GM08714 (cell line): Measurements from ENCODE around the gene WNT5A.

Source experiments
- H3K4me3 ChIP-seq: fragments of 200-500 bp; sonication (Bioruptor generic); 2 replicates; pipeline ENCODE4 v1.5.1; 2014; ENCODE audit warnings: mild to moderate bottlenecking, low read length, inconsistent platforms
- ZNF274 ChIP-seq: IDR thresholded peaks from 2 replicates; pipeline ENCODE4 v1.6.1; 2012; ENCODE audit warnings: mild to moderate bottlenecking, low read depth, low read length

The WNT5A gene

DNA sequence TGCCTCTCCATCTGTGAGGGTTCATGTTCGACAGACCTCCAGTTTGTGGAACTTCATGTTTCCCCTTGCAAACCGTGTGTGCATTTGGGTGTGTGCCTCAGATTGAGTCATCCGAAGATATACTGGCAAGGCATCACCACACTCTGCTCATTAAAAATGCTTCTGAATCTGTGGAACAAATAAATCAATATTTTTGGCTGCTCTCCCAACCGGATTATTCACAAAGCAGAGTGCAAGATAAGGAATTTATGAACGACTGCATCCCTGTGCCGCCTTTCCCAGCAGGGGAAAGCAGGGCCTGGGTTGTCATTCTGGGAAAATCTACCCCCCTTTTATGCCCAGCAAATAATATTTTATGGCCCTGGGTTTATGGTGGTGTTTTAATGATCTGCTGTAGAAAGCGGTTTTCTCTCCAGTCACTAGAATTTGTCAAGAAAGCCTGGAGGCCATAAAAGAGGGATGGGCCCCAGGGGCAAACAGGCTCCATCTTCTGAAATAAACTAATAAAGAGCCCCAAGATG, 4.2 kb upstream of the WNT5A start:
- no peak overlapping the region for H3K4me3 ChIP-seq
- TF ChIP-seq ZNF274: no peak

DNA sequence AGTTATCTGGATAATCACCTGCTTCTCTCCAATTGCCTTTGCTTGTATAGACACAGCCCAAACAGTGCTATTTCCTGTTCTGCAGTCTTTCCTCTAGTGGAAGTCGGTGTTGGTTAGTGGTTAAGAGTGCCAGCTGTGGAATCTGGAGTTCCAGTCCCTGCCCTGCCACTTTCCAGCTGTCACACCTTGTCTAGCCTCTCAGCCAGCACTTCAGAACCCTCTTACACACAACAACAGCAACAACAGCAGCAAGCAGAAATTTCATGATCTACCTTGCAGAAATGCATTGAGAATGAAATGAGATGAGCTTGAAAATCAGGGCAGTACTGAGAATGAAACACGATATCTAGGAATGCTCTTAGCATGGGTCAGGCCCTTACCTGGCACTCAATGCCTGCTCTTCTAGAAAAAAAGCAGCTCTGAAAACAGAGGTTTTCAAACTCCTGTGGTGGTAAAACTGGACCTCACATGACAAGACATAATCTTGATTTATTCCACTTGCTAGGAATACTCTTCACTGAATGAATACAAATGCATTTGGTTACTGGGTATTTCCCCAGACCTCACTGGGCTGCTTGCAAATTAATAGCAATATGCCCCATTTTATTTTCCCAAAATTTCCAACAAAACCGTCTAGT, 3.3 kb upstream of the WNT5A start:
- H3K4me3 ChIP-seq: no peak overlapping the region
- TF ChIP-seq ZNF274: no peak

DNA sequence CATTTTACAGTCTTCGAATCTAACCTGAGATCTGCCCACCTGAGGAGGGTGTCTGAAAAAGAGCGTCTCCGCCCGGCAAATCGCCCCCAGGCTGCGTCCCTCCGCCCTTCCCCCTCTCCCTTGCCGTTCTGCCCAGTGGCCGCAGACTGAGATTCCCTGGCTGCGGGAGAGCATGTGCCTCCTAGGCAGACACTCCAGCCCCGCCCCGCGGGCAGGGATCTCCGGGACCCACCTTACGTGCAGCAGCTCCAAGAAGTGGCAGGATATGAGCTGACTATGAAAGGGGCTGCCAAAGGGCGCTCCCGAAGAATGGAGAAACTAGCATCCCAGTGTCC, 2.7 kb upstream of the WNT5A start:
- H3K4me3 ChIP-seq: no peak overlapping the region
- no peak for TF ChIP-seq ZNF274

DNA sequence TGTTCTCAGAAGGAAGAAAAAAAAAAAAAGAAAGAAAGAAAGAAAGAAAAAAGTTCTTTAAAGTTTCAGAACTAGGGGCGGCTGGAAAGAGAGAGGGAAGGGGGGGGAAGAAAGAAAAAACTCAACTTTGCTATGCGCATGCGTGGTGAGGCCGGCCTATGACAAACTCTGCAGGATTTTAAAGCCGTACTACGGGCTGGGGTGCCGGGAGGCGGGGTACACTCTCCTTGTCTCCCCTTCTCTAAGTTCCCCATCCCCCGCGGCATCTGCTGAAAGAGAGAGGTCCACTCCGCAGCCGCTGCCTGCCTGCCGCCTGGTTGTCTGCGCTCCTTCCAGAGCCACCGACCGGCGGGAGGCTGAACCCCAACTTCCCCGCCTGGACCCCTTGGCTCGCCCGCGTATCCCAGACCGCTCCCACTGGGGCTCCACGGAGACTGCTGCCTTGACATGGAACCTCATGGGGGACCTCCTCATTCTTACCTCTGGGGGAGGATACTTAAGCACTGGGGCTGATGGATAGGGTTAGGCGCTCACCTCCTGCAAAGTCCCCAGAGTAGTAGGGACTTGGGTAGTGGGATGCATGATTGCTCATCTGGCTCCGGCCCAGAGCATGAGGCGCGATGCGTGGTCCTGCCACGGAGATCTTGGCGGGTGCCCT, 1.4 kb upstream of the WNT5A start:
- no peak for TF ChIP-seq ZNF274
- H3K4me3 ChIP-seq: peak overlapping the region; percentile 61; the same call in 1 of the 2 replicates

DNA sequence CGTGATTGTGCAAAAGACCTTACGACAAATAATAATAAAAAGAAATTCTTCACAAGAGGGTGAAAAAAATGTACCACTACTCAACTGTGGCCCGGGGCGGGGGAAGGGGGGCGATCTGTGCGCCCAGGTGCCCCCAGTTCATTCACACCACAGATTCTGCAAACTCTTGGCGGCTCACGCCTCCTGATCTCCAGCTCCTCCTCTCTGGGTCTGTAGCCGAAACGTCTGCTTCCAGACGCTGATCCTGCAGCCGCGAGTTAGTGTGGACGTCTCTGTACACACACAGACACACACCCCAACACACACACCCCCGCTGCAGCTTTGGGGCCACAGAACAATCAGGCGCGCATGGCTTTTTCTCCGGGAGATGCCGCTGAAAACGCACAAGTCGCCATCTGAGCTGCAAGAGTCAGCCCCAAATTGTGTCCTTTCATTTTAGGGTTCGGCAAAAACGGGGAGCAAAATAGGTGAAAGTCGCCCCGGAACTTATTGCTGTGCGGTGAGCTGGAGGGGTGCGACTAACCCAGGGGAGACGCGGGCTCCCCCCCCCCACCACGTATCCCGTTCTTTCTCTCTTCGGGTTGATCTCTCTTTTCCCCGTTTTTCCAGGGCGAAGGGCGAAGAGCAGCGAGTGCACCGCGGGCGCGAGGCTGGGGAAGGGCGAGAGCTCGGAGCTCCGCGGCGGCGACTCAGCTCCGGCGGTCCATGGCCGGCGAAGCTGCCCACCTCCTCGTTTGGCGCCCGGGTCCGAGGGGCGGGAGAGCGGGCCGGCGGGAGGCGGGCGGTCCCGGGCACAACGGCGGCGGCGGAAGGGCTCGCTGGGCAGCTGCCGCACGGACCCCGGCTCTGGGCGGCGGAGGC, 505 bp upstream of the WNT5A start:
- TF ChIP-seq ZNF274: no peak
- peak overlapping the region; percentile 61 for H3K4me3 ChIP-seq

DNA sequence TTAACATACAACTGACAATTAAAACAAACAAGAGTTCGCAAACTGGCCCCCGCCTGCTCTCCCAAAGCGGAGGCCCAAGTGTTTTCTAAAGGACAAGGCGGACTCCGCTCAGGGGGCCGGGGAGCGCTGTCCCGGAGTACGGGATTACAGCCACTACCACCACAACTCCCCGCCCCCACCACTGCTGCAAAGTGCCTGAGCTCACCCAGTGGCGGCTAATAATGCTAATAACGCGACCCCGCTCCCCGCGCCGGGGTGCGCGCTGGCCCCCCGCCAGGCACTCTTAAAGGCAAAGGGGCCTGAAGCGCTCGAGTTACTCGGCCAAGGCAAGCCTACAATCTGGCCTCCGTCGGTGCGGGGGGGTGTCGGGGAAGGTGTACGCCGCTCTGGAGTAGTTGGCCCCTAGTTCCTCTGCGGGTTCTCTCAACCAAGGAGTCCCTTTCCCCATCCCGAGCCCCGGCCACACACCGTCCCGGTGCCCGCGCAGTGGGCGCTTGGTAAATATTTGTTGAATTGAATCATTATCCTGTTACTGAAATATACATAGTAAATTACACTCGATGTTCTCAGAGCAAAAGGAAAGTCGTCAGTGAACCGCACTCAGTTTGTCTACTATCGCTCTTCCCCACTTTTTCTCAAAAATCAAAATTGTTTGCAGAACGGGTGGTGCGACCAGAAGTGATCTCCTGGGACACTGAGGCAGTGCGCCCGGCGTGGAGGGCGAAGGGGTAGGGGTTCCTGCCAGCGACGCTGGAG, 827 bp downstream of the WNT5A start:
- no peak for TF ChIP-seq ZNF274
- peak overlapping the region; percentile 22; the same call in 1 of the 2 replicates for H3K4me3 ChIP-seq

DNA sequence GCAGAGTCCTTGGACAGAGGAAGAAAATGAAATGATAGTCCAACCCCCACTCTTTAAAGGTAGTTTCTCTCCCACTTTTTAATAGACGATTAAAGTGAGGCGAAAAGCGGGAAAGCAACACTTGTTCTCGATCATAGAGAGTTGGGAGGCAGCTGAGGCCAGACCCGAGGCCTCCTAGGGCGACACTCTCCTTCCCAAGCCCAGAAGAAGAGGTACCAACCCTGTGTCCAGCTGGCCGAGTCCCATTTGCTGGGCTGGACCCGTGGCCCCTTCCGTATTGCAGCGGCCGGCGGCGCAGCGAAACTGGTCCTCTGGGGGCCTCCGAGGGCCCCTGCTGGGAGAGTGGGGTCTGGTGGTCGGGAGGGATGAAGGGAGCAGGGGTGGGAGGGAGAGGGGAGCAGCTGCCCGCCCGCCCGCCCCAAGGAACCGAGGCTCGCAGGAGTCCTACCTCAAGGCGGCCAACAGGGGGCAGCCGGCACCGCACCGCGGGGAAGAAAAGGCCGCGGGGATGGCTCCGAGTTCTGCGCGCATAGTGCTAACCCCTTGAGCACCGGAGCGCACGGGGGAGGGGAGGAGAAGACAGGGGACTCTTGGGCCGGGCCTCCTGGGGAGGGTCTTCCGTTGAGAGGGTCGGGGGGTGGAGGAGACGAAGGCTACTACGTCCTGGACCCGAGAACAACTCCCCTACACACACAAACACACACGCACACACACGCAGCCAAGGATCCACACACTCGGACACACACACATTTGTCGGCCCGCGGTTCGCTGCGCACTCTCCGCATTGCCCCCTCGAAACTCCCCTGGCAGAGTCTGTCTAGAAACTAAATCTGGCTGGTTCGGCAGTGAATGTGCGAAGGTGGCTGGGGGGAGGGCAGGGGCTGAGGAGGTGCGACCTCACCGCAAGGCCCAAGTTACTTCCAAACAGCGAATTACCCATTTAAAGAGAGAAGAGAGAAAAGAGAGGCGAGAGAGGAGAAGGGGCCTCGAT, 2.0 kb downstream of the WNT5A start:
- no peak overlapping the region; the same call in 1 of the 2 replicates for H3K4me3 ChIP-seq
- TF ChIP-seq ZNF274: no peak

DNA sequence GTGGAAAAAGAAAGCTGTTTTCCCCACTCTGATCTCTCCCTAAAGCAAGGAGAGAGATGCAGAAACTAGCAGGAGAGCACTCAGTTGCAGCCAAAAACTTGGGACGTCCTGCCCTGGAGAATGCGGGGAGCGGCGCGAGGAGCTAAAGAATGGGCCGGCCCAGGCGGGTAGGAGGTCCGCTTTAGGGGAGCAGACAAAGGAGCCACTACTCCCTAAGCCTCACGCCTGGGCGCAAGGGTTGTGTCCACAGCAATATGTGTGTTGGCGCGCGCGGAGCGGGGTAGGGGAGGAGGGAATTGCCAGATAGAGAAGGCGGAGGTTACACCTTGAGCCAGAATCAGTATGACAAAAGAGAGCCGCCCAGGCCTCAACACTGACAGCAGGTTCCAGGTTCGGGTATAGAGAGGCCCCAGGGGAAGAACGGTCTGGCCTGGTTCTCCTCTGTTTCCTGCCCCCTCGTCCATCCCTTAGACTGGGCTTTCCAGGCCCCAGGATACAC, 2.9 kb downstream of the WNT5A start:
- TF ChIP-seq ZNF274: no peak
- H3K4me3 ChIP-seq: no peak overlapping the region

DNA sequence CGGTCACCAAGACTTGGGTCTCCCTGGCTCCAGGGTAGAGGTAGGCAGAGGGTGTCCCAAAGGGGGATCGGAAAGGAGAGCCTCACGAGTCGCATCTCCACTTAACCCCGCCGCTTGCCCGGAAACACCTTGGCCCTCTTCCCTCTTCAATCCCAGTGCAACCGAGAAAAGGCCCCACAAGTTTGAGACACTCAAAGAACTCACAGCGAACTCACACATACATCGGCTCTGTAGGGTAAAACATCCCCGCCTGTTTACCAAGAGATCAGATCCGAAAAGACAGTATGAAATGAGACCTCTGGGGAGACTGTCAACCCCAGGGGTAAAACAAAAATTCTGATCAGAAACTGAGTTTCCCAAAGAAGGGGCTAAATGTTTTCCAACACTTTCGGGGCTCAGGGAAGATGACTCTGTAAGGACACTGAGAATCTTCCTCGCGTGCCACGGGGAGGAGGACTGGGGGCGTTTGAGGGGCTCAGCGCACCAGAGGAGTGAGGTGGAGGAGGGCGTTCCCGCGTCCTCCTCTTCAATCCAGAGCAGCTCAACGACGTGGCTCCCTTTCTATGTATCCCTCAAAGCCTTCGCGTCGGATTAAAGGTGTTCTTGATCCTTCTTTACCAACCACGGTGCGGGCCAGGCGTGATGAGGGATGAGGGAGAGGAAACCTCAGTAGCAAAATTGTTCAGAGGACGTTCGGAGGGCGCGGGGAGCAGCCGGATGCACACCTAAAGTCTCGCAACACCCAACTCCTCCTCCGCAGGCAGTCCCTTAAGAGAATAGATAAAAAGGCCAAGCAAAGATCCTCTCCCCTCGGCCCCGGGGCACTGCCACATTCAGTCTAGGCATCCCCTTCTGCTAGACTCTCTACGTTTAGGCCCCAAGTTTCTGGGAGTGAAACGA, 3.7 kb downstream of the WNT5A start:
- no peak overlapping the region for H3K4me3 ChIP-seq
- no peak for TF ChIP-seq ZNF274

DNA sequence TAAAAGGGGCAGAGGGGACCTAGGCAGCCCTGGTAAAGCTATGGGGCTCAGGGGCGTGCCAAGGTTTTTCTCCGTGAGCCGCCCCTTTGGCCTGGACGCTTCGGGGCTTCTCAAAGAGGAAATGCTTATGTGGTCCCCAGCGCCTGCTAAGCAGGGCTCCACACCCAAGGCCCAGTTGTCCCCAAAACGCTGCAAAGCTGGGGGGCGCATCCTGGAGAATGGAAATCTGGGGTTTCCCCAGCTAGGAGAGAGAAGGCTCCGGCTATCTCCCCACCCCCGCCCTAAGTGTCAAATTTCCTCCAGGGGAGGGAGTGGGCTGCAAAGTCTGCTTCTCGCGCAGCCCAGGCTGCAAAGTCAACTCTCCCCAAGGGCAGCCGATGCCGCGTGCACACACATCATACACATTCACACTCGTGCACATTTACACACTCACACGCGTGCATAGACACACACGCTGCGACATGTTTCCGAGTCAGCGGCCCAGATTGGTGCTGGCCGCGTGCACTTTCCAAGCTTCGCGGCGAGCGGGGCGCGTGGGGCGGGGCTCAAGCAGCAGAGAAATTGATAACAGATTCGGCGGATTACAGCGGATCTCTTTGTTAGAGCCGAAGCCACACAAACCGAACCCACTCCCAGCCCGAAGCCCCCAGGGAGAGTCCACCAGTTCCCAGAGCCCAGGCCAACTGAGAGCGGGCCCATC, 4.5 kb downstream of the WNT5A start:
- TF ChIP-seq ZNF274: no peak
- no peak overlapping the region for H3K4me3 ChIP-seq

DNA sequence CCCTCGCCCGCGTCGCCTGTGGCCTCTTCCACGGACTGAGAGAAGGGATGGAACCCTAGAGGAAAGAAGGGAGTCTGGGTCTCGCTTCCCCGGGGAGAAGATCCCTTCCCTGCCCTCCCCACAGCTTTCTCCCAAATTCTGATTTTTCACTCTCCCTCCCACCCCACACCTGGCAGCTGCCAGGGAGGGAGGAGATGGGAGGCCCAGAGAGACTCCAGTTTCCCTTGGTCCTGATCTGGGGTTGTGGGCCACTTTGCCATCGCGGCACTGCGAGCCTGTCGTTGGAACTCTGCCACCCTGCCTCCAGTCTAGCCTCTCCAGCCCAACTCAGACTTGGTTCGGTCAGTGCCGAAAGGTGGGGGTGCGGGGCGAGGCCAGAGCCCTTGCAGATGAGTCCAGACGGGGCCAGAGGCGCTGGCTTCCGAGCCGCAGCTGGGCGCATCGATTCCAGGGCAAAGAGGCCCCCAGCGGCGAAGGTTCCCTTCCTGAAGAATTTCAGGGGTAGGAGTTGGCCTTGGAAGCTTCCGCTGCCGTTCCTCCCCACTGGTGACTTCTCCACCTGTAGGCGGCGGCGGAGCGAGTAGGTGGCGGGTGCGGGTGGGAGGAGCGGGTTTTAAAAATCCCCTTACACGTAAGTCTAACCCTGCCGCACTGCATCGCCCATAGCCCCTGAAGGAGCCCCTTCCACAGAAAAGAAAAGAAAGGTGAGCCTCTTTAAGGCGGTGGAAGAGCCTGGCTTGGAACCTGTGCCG, 5.2 kb downstream of the WNT5A start:
- no peak for TF ChIP-seq ZNF274
- no peak overlapping the region for H3K4me3 ChIP-seq
